ENCODE data around the gene CTNNBIP1.
A peak's percentile ranks its signal among the peaks of the same experiment; 100 is the strongest.

Gene CTNNBIP1

DNA sequence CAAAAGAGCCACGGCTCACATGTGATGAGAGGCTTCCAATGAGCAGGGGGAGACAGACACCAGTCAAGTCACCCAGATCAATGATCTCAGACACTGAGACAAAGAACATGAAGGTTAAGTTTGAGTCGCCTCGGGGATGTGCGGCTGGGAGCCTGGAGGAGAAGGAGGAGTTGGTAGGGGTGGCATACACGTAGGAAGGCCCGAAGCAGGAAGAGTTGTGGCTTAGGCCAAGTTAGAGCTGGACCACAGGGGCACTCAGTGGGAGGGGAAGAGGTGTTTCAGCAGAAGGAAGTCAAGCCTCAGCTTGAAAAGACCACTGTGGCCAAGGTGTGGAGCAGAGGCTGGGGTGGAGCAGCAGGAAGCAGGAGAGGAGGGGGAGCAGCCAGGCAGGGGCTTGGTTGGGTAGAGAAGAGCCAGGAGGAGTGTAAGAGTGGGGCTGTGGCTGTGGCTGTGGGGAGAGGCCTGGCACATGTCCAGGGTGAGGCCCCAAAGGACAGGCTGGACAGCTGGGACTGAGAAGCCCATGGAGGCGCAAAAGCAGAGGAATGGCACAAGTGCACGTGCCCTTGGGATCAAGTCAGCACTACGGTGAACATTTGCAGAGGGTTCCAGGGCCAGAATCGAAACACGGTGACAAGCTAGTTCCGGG is 27.6 kb downstream of the CTNNBIP1 start:
- TF ChIP-seq ZC3H10 (CRISPR knock-in tag; IDR thresholded peaks at IDR 0.05) (no peak), TOX (CRISPR knock-in tag; IDR thresholded peaks at IDR 0.05; ENCODE audit: borderline replicate concordance) (no peak), BACH2 (CRISPR knock-in tag; IDR thresholded peaks at IDR 0.05; ENCODE audit: borderline replicate concordance) (no peak), OSR1 (CRISPR knock-in tag; IDR thresholded peaks at IDR 0.05) (no peak), TCF4 (CRISPR knock-in tag; IDR thresholded peaks at IDR 0.05; ENCODE audit: borderline replicate concordance) (no peak), SNAI2 (CRISPR knock-in tag; IDR thresholded peaks at IDR 0.05) (no peak), ZNF8 (CRISPR knock-in tag; IDR thresholded peaks at IDR 0.05) (no peak), PPARA (CRISPR knock-in tag; IDR thresholded peaks at IDR 0.05; ENCODE audit: borderline replicate concordance) (no peak), RARB (CRISPR knock-in tag; IDR thresholded peaks at IDR 0.05) (no peak), CSDC2 (CRISPR knock-in tag; IDR thresholded peaks at IDR 0.05) (no peak), ZFP3 (CRISPR knock-in tag; IDR thresholded peaks at IDR 0.05) (no peak), ZFP30 (CRISPR knock-in tag; IDR thresholded peaks at IDR 0.05) (no peak), ZNF70 (CRISPR knock-in tag; IDR thresholded peaks at IDR 0.05) (no peak), ISL1 (CRISPR knock-in tag; IDR thresholded peaks at IDR 0.05) (no peak), ZNF565 (CRISPR knock-in tag; conservative IDR thresholded peaks at IDR 0.05; ENCODE audit: low read depth) (no peak), ESRRG (CRISPR knock-in tag; IDR thresholded peaks at IDR 0.05) (no peak)
- TF ChIP-seq, protein P1, sequence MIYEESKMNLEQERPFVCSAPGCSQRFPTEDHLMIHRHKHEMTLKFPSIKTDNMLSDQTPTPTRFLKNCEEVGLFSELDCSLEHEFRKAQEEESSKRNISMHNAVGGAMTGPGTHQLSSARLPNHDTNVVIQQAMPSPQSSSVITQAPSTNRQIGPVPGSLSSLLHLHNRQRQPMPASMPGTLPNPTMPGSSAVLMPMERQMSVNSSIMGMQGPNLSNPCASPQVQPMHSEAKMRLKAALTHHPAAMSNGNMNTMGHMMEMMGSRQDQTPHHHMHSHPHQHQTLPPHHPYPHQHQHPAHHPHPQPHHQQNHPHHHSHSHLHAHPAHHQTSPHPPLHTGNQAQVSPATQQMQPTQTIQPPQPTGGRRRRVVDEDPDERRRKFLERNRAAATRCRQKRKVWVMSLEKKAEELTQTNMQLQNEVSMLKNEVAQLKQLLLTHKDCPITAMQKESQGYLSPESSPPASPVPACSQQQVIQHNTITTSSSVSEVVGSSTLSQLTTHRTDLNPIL (CRISPR knock-in tag; IDR thresholded peaks at IDR 0.05; ENCODE audit: low read depth) = no peak
- TF ChIP-seq, protein P2, sequence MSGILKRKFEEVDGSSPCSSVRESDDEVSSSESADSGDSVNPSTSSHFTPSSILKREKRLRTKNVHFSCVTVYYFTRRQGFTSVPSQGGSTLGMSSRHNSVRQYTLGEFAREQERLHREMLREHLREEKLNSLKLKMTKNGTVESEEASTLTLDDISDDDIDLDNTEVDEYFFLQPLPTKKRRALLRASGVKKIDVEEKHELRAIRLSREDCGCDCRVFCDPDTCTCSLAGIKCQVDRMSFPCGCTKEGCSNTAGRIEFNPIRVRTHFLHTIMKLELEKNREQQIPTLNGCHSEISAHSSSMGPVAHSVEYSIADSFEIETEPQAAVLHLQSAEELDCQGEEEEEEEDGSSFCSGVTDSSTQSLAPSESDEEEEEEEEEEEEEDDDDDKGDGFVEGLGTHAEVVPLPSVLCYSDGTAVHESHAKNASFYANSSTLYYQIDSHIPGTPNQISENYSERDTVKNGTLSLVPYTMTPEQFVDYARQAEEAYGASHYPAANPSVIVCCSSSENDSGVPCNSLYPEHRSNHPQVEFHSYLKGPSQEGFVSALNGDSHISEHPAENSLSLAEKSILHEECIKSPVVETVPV (CRISPR knock-in tag; IDR thresholded peaks at IDR 0.05) = no peak
- TF ChIP-seq, protein P3, sequence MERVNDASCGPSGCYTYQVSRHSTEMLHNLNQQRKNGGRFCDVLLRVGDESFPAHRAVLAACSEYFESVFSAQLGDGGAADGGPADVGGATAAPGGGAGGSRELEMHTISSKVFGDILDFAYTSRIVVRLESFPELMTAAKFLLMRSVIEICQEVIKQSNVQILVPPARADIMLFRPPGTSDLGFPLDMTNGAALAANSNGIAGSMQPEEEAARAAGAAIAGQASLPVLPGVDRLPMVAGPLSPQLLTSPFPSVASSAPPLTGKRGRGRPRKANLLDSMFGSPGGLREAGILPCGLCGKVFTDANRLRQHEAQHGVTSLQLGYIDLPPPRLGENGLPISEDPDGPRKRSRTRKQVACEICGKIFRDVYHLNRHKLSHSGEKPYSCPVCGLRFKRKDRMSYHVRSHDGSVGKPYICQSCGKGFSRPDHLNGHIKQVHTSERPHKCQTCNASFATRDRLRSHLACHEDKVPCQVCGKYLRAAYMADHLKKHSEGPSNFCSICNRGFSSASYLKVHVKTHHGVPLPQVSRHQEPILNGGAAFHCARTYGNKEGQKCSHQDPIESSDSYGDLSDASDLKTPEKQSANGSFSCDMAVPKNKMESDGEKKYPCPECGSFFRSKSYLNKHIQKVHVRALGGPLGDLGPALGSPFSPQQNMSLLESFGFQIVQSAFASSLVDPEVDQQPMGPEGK (CRISPR knock-in tag; IDR thresholded peaks at IDR 0.05; ENCODE audit: borderline replicate concordance) = no peak
- TF ChIP-seq, protein P4, sequence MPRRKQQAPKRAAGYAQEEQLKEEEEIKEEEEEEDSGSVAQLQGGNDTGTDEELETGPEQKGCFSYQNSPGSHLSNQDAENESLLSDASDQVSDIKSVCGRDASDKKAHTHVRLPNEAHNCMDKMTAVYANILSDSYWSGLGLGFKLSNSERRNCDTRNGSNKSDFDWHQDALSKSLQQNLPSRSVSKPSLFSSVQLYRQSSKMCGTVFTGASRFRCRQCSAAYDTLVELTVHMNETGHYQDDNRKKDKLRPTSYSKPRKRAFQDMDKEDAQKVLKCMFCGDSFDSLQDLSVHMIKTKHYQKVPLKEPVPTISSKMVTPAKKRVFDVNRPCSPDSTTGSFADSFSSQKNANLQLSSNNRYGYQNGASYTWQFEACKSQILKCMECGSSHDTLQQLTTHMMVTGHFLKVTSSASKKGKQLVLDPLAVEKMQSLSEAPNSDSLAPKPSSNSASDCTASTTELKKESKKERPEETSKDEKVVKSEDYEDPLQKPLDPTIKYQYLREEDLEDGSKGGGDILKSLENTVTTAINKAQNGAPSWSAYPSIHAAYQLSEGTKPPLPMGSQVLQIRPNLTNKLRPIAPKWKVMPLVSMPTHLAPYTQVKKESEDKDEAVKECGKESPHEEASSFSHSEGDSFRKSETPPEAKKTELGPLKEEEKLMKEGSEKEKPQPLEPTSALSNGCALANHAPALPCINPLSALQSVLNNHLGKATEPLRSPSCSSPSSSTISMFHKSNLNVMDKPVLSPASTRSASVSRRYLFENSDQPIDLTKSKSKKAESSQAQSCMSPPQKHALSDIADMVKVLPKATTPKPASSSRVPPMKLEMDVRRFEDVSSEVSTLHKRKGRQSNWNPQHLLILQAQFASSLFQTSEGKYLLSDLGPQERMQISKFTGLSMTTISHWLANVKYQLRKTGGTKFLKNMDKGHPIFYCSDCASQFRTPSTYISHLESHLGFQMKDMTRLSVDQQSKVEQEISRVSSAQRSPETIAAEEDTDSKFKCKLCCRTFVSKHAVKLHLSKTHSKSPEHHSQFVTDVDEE (CRISPR knock-in tag; IDR thresholded peaks at IDR 0.05) = no peak
- peak; percentile 10; the same call in 1 of the 3 replicates for ATAC-seq

- ATAC-seq = peak; percentile 82
- TF ChIP-seq ZC3H10 (CRISPR knock-in tag; IDR thresholded peaks at IDR 0.05) (no peak), ZFP3 (CRISPR knock-in tag; IDR thresholded peaks at IDR 0.05) (peak; percentile 98), CSDC2 (CRISPR knock-in tag; IDR thresholded peaks at IDR 0.05) (no peak), TOX (CRISPR knock-in tag; IDR thresholded peaks at IDR 0.05; ENCODE audit: borderline replicate concordance) (no peak)
Observed at GRCh38 chr1:9881838-9882249, 28.2 kb downstream of the CTNNBIP1 start.

GRCh38 chr1:9878404-9878803 is 31.7 kb downstream of the CTNNBIP1 start:
- no peak for ATAC-seq
- TF ChIP-seq, protein P2 (CRISPR knock-in tag; IDR thresholded peaks at IDR 0.05) = no peak
- no peak for TF ChIP-seq ZFP30 (CRISPR knock-in tag; IDR thresholded peaks at IDR 0.05)
- TF ChIP-seq ZFP3 (CRISPR knock-in tag; IDR thresholded peaks at IDR 0.05) = no peak
- no peak for TF ChIP-seq ESRRG (CRISPR knock-in tag; IDR thresholded peaks at IDR 0.05)
- TF ChIP-seq BACH2 (CRISPR knock-in tag; IDR thresholded peaks at IDR 0.05; ENCODE audit: borderline replicate concordance) = no peak
- no peak for TF ChIP-seq ISL1 (CRISPR knock-in tag; IDR thresholded peaks at IDR 0.05)
- TF ChIP-seq POU6F1 (CRISPR knock-in tag; IDR thresholded peaks at IDR 0.05; ENCODE audit: borderline replicate concordance, low read depth) = no peak
- TF ChIP-seq, protein P4 (CRISPR knock-in tag; IDR thresholded peaks at IDR 0.05) = no peak
- TF ChIP-seq ARNTL (CRISPR knock-in tag; IDR thresholded peaks at IDR 0.05; ENCODE audit: borderline replicate concordance, low read depth) = no peak
- TF ChIP-seq PPARA (CRISPR knock-in tag; IDR thresholded peaks at IDR 0.05; ENCODE audit: borderline replicate concordance) = no peak
- no peak for TF ChIP-seq RARB (CRISPR knock-in tag; IDR thresholded peaks at IDR 0.05)
- TF ChIP-seq TOX (CRISPR knock-in tag; IDR thresholded peaks at IDR 0.05; ENCODE audit: borderline replicate concordance) = no peak
